K562 (cell line): Measurements from ENCODE around the gene ZYG11A. TPM values are rescaled to one million over a fixed set of nuclear protein-coding genes. Genes with fewer than 3 reads are reported as not detected.

Experiments
- ATAC-seq: fragments of 200-7000 bp; cut with Tn5 transposase; 3 replicates; pipeline ENCODE4 v1.9.1; 2020; ENCODE audit warnings: moderate library complexity
- BruUV-seq: library from RNA; stranded (reverse); fragments of 400-500 nt; replicated peaks from 2 replicates; lab custom pipeline; 2021; lab: Mats Ljungman, UMichigan
- CTCF ChIA-PET: fragments of 300-600 bp; formaldehyde crosslinking; extraction: SDS; loops from one replicate; lab custom pipeline; 2021; ENCODE audit warnings: low intra/inter-chr PET ratio; lab: Yijun Ruan, JAX
- POLR2A ChIA-PET: fragments of 300-600, 350-650 bp; sonication (Branson Sonifier 250); formaldehyde crosslinking; extraction: SDS; loops from one replicate; lab custom pipeline; 2021; ENCODE audit warnings: antibody characterized with exemption, inconsistent platforms; lab: Yijun Ruan, JAX
- DNase-seq, 4 experiments: peaks; one replicate each; pipeline versions ENCODE4 v3.0.0 to v3.0.0-alpha.2; 2011 to 2018; ENCODE audit warnings: low spot score in 3 of 4, mixed read lengths in 3 of 4; ENCODE audit errors: extremely low read depth in 1 of 4
- FAIRE-seq: peaks from 2 replicates; lab custom pipeline; 2011; peaks lifted over from hg19 to GRCh38; lab: Jason Lieb, UNC
- H2AFZ ChIP-seq: 2 replicates; pipeline ENCODE4 v1.6.0; 2011; ENCODE audit warnings: low read depth, low read length, control low read depth, inconsistent platforms
- H3K27ac ChIP-seq: fragments of 200-600 bp; 3 replicates; pipeline ENCODE4 v1.8.0; 2011; ENCODE audit warnings: low read depth, mild to moderate bottlenecking, control low read depth, inconsistent platforms, low read length, moderate library complexity, mixed read lengths; ENCODE audit errors: extremely low read depth
- H3K27me3 ChIP-seq, 2 experiments: fragments of 300-600 bp in 1 of 2; 2 replicates in 1 of 2; 3 replicates in 1 of 2; pipeline versions ENCODE4 v1.6.0 to v1.8.0; 2011; ENCODE audit warnings: inconsistent platforms in 2 of 2, low read length in 2 of 2, mild to moderate bottlenecking in 1 of 2, mixed read lengths in 1 of 2, moderate library complexity in 1 of 2; ENCODE audit not compliant: control insufficient read depth in 2 of 2, insufficient read depth in 2 of 2
- H3K36me3 ChIP-seq: fragments of 300-600 bp; 3 replicates; pipeline ENCODE4 v1.8.0; 2011; ENCODE audit warnings: mild to moderate bottlenecking, low read length, inconsistent platforms; ENCODE audit not compliant: control insufficient read depth, insufficient read depth
- H3K4me1 ChIP-seq, 2 experiments: fragments of 200-600 bp in 1 of 2; replicated peaks in 1 of 2; 2 replicates in 1 of 2; 3 replicates in 1 of 2; pipeline versions ENCODE4 v1.5.1 to v1.8.0; 2011; ENCODE audit warnings: inconsistent platforms in 2 of 2, low read length in 2 of 2, mild to moderate bottlenecking in 1 of 2, mixed read lengths in 1 of 2, moderate library complexity in 1 of 2; ENCODE audit not compliant: control insufficient read depth in 2 of 2, insufficient read depth in 2 of 2
- H3K4me2 ChIP-seq: 2 replicates; pipeline ENCODE4 v1.6.1; 2011; ENCODE audit warnings: low read length, control low read depth, inconsistent platforms, mixed read lengths; ENCODE audit not compliant: insufficient read depth
- H3K4me3 ChIP-seq: fragments of 200-600 bp; sonication (generic), shearing (Covaris generic); 2 replicates; pipeline ENCODE4 v1.5.1; 2016; ENCODE audit warnings: control low read depth, inconsistent platforms
- H3K79me2 ChIP-seq: fragments of 200-600 bp; 3 replicates; pipeline ENCODE4 v1.8.0; 2011; ENCODE audit warnings: low read length, inconsistent platforms; ENCODE audit not compliant: control insufficient read depth, insufficient read depth
- H3K9ac ChIP-seq, 2 experiments: 2 replicates each; pipeline versions ENCODE4 v1.6.0 to v1.6.1; 2011; ENCODE audit warnings: low read depth in 2 of 2, low read length in 2 of 2, control low read depth in 1 of 2, inconsistent platforms in 1 of 2, mild to moderate bottlenecking in 1 of 2, mixed read lengths in 1 of 2; ENCODE audit not compliant: insufficient read depth in 1 of 2
- H3K9me1 ChIP-seq: one replicate; pipeline ENCODE4 v1.6.0; 2011; ENCODE audit warnings: inconsistent platforms, mild to moderate bottlenecking, low read length, moderate library complexity; ENCODE audit not compliant: control insufficient read depth, insufficient read depth
- H3K9me3 ChIP-seq: replicated peaks from 2 replicates; pipeline ENCODE4 v1.5.1; 2011; ENCODE audit warnings: low read depth, low read length, inconsistent platforms; ENCODE audit not compliant: control insufficient read depth, insufficient read depth
- H4K20me1 ChIP-seq: replicated peaks from 2 replicates; pipeline ENCODE4 v1.6.1; 2011; ENCODE audit warnings: low read length, inconsistent platforms, mixed read lengths; ENCODE audit not compliant: control insufficient read depth, insufficient read depth
- CBX5 ChIP-seq: IDR thresholded peaks from 2 replicates; pipeline ENCODE4 v1.6.1; 2014; ENCODE audit warnings: low read depth, borderline replicate concordance
- CEBPB ChIP-seq: fragments of 450-650 bp; IDR thresholded peaks from 2 replicates; pipeline ENCODE4 v1.6.1; 2016; ENCODE audit warnings: missing genetic modification characterization, missing compliant biosample characterization
- EZH2 ChIP-seq: IDR thresholded peaks from 2 replicates; pipeline ENCODE4 v1.6.1; 2012; ENCODE audit warnings: low read depth, mild to moderate bottlenecking, inconsistent platforms, low read length, borderline replicate concordance
- FOXK2 ChIP-seq, 2 experiments: fragments of 450-650 bp; IDR thresholded peaks in 1 of 2; conservative IDR thresholded peaks in 1 of 2; 2 replicates each; pipeline ENCODE4 v1.6.1; 2016; ENCODE audit warnings: low read depth in 2 of 2, mild to moderate bottlenecking in 1 of 2
- IFI16 ChIP-seq: fragments of 250-450 bp; sonication (Bioruptor Pico); IDR thresholded peaks from 2 replicates; pipeline ENCODE4 v2.1.2; 2022; ENCODE audit warnings: mild to moderate bottlenecking, inconsistent platforms
- WGBS: fragments of 100-300 bp; shearing (Covaris generic); methylation state at CpG from one replicate; pipeline ENCODE4 v1.1.6; 2016; ENCODE audit warnings: low coverage, mixed read lengths; ENCODE audit not compliant: insufficient coverage; ENCODE audit errors: missing lambda C conversion rate; 5-methylcytosine and 5-hydroxymethylcytosine counted together
- in situ Hi-C: fragments of 300-500 bp; cut with MboI; formaldehyde crosslinking; loops from 4 replicates; pipeline ENCODE4 v1.15.0; 2018; ENCODE audit warnings: inconsistent platforms, mixed read lengths
- intact Hi-C: fragments of 100-400 bp; cut with micrococcal nuclease; formaldehyde crosslinking; loops from 2 replicates; pipeline ENCODE4 v1.14.2; 2022
- polyA plus RNA-seq, 8 experiments: library from polyadenylated mRNA; depleted of rRNA in 4 of 8; stranded (reverse) in 5 of 8; unstranded in 3 of 8; fragments of >200 nt; fragmentation: Nextera tagmentation in 2 of 8; fragmentation: Illumina TruSeq in 1 of 8; extraction: Ambion mirVana in 2 of 8; extraction: Trizol in 1 of 8; gene quantifications; 2 replicates each; pipeline versions ENCODE4 v1.2.1 to v1.2.3, GENCODE V29; 2011 to 2014; ENCODE audit warnings: inconsistent platforms in 1 of 8, missing spikeins in 1 of 8
- total RNA-seq, 7 experiments: library from RNA; depleted of rRNA in 6 of 7; stranded (reverse); fragments of >200 nt in 6 of 7; fragmentation: Illumina TruSeq in 2 of 7; extraction: Trizol in 2 of 7; gene quantifications; 2 replicates each; pipeline versions ENCODE4 v1.2.1 to v1.2.3, GENCODE V29; 2011 to 2021; ENCODE audit warnings: low replicate concordance in 1 of 7
- TF ChIP-seq, protein P1 (sequence below): fragments of 450-650 bp; formaldehyde crosslinking; IDR thresholded peaks from 2 replicates; pipeline ENCODE4 v1.4.0; 2020; ENCODE audit warnings: mild to moderate bottlenecking, moderate library complexity

ZYG11A gene
- total and polyA plus RNA-seq, 9 of the 15 experiments (the other 6 are each of a cell fraction or from before 2014, with no cell fraction given): 4.5 to 21.9 (median 14.0) TPM

DNA sequence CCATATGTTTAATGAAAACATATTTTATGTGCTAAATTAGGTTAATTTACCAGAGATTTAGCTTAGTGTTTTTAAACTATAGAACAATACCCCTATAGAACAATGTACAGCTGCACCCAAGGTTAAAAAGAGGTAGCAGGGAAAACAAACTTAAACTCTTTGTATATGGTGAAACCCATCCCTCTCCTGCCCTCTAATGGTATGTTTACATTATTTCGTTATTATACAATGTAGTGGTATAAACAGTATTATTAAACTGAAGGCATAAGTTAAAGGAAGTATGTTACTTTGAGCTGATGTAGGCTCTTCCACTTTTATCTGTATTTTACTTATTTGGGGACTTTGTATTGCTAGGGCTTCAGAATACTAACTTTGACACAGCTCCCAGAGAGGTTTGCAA, 16.7 kb upstream of the ZYG11A start (continued):
- TF ChIP-seq, protein P1, sequence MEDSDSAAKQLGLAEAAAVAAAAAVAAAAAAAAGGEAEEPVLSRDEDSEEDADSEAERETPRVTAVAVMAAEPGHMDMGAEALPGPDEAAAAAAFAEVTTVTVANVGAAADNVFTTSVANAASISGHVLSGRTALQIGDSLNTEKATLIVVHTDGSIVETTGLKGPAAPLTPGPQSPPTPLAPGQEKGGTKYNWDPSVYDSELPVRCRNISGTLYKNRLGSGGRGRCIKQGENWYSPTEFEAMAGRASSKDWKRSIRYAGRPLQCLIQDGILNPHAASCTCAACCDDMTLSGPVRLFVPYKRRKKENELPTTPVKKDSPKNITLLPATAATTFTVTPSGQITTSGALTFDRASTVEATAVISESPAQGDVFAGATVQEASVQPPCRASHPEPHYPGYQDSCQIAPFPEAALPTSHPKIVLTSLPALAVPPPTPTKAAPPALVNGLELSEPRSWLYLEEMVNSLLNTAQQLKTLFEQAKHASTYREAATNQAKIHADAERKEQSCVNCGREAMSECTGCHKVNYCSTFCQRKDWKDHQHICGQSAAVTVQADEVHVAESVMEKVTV (CRISPR knock-in tag): peak; percentile 21; the same call in 1 of the 2 replicates
- TF ChIP-seq CBX5 (no peak), IFI16 (no peak), FOXK2 (conservative IDR thresholded peaks at IDR 0.05 in 1 of 2, IDR thresholded peaks at IDR 0.05 in 1 of 2; ENCODE audit: low read depth in 2 of 2) (peak in 1 of 2 experiments; percentile 39; a peak in 1 of 4 replicates)

GRCh38 chr1:52834798-52835197, 7.8 kb upstream of the ZYG11A start:
- in situ Hi-C loops: no loop called here
- FAIRE-seq: no peak
- H3K9me1 ChIP-seq: no peaks in the 10 kb centered on the region

More at GRCh38 chr1:52834798-52835197, 7.8 kb upstream of the ZYG11A start:
- H3K9ac ChIP-seq: no peak overlapping the region
- H3K79me2 ChIP-seq: no peaks in the 10 kb centered on the region
- H3K4me3 ChIP-seq: no peak overlapping the region
- BruUV-seq: no TSS peak
- H3K36me3 ChIP-seq: no peaks in the 10 kb centered on the region
- peak overlapping the region; percentile 60; the same call in 1 of the 3 replicates for H3K27ac ChIP-seq
- no peak overlapping the region for H3K4me2 ChIP-seq
- peak overlapping the region; percentile 89 for H2AFZ ChIP-seq
- POLR2A ChIA-PET: interaction anchor here (0.6 to 4.4 kb wide), 4 partner anchors 8 to 23 kb away, joined by 3 to 30 read pairs (median 4); partner anchors contain the start of gene ZYG11A
- no peaks in the 10 kb centered on the region for H3K27me3 ChIP-seq
- H3K4me1 ChIP-seq: peaks cover 10 to 21% of the 10 kb centered on the region in 2 experiments
- no peaks in the 10 kb centered on the region for H4K20me1 ChIP-seq
- TF ChIP-seq EZH2: no peak
- 0 out of 2 replicates have a peak, but pooled peaks have one; percentile 23 for TF ChIP-seq CEBPB
- TF ChIP-seq, all 486 proteins: peak for 1
- intact Hi-C loops: no loop called here
- WGBS: 95% methylated on average over 3 of the region's 3 CpGs
- no peak for DNase-seq
- CTCF ChIA-PET: no interaction called here
- H3K9me3 ChIP-seq: no peaks in the 10 kb centered on the region
- no peak for ATAC-seq
